Upper lobe of right lung (tissue), 1 donor: ENCODE measurements around the gene C1orf21. TPM values are rescaled to one million over a fixed set of nuclear protein-coding genes. Genes with fewer than 3 reads are reported as not detected.
A peak's percentile ranks its signal among the peaks of the same experiment; 100 is the strongest.

ENCODE experiments used
- ATAC-seq: fragments of 200-7000 bp; cut with Tn5 transposase; one replicate; pipeline ENCODE4 v1.9.1; 2020; ENCODE audit warnings: mild to moderate bottlenecking, moderate library complexity
- DNase-seq: peaks from one replicate; pipeline ENCODE4 v3.0.0-alpha.2; 2020
- H3K27ac ChIP-seq: fragments of 200-600 bp; one replicate; pipeline ENCODE4 v1.8.0; 2022
- H3K27me3 ChIP-seq: fragments of 200-600 bp; one replicate; pipeline ENCODE4 v1.8.0; 2022; ENCODE audit warnings: mild to moderate bottlenecking
- H3K36me3 ChIP-seq: fragments of 200-600 bp; one replicate; pipeline ENCODE4 v1.8.0; 2022
- H3K4me1 ChIP-seq: fragments of 200-600 bp; one replicate; pipeline ENCODE4 v1.8.0; 2022
- H3K4me3 ChIP-seq: fragments of 200-600 bp; one replicate; pipeline ENCODE4 v1.8.0; 2022; ENCODE audit warnings: mild to moderate bottlenecking
- H3K9me3 ChIP-seq: fragments of 200-600 bp; one replicate; pipeline ENCODE4 v1.8.0; 2022
- CTCF ChIP-seq: fragments of 200-600 bp; IDR thresholded peaks from one replicate; pipeline ENCODE4 v1.8.0; 2022; ENCODE audit warnings: antibody characterized with exemption
- intact Hi-C: fragments of 100-400 bp; cut with DNase I; formaldehyde crosslinking; loops from one replicate; pipeline ENCODE4 v1.11.0; 2022
- total RNA-seq: library from RNA; stranded (reverse); fragmentation: NEBNext Ultra II Directional; extraction: Animal tissue kit (Norgen Biotek cat#: 25700); gene quantifications from one replicate; pipeline ENCODE4 v1.2.1, GENCODE V29; 2021
- donor health status: DM: no; HTN: yes; CAD: no; lungs with severe emphysema.

The C1orf21 gene
- total RNA-seq, 1 donor from 2014 or later = 78.8 TPM

- no peak for DNase-seq
- no peak overlapping the region for H3K27ac ChIP-seq
- H3K4me3 ChIP-seq = no peak overlapping the region
- no peak for ATAC-seq
- TF ChIP-seq CTCF = no peak
- intact Hi-C loops = no loop called here
- H3K36me3 ChIP-seq = no peaks in the 10 kb centered on the region
- no peaks in the 10 kb centered on the region for H3K27me3 ChIP-seq
- H3K4me1 ChIP-seq = peaks cover 12% of the 10 kb centered on the region
- no peaks in the 10 kb centered on the region for H3K9me3 ChIP-seq
Measured at GRCh38 chr1:184627007-184627341, 240.1 kb downstream of the C1orf21 start.

DNA sequence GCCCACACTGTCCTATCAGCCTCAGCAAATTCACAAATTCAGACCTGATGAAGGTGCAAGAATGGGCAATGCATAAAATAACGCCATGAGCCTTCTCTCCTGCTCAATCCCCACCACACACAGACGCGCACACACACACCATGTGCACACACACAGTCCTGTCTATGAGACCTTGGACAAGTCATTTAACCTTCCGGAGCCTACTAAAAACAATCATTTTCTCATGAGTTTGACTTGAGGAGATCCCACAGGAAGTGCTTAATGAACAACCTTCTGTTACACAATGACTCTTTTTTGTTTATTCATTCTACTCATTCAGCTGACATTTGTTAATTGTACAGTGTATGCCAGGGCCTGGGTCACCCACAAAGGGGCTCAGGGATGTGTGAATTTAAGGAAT is 242.4 kb downstream of the C1orf21 start:
- Histone ChIP-seq H3K36me3 (no peaks in the 10 kb centered on the region), H3K4me1 (peaks cover 12% of the 10 kb centered on the region), H3K27me3 (no peaks in the 10 kb centered on the region), H3K9me3 (no peaks in the 10 kb centered on the region), H3K4me3 (no peak overlapping the region), H3K27ac (peak overlapping the region; percentile 75)
- no peak for TF ChIP-seq CTCF
- intact Hi-C loops = no loop called here
- DNase-seq = no peak
- no peak for ATAC-seq

DNA sequence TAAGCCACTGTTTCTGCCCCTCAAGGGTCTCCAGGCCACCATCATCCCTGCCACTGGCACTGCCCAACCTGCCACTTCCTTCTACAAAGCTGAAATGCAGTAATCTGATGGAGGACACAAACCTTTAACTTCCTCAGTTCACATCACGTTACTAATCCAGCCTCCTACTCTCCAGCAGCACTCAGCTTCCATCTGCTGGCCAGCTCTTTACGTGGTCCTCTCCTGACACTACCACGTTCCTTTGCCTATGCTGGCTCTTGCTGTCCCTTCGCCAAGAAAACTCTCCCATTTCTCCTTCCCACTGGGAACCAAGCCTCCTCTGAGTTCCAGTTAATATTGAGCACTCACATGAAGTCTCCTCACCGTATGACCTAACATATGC is 243.8 kb downstream of the C1orf21 start:
- Histone ChIP-seq H3K4me3 (no peak overlapping the region), H3K9me3 (no peaks in the 10 kb centered on the region), H3K27me3 (no peaks in the 10 kb centered on the region), H3K36me3 (no peaks in the 10 kb centered on the region), H3K27ac (peak overlapping the region; percentile 49), H3K4me1 (peaks cover 12% of the 10 kb centered on the region)
- DNase-seq = no peak
- TF ChIP-seq CTCF = no peak
- no peak for ATAC-seq
- intact Hi-C loops = no loop called here

GRCh38 chr1:184632415-184633175 is 245.8 kb downstream of the C1orf21 start:
- peak; percentile 77 for DNase-seq
- TF ChIP-seq CTCF = no peak
- ATAC-seq = peak; percentile 86
- Histone ChIP-seq H3K36me3 (no peaks in the 10 kb centered on the region), H3K27me3 (no peaks in the 10 kb centered on the region), H3K27ac (peak overlapping the region; percentile 47), H3K4me1 (peaks cover 12% of the 10 kb centered on the region), H3K4me3 (no peak overlapping the region), H3K9me3 (no peaks in the 10 kb centered on the region)
- intact Hi-C loops = no loop called here

GRCh38 chr1:184633785-184634184 is 247.0 kb downstream of the C1orf21 start:
- intact Hi-C loops = no loop called here
- H3K27ac ChIP-seq = peak overlapping the region; percentile 47

More at GRCh38 chr1:184633785-184634184, 247.0 kb downstream of the C1orf21 start:
- H3K36me3 ChIP-seq = no peaks in the 10 kb centered on the region
- ATAC-seq = peak; percentile 77
- H3K4me1 ChIP-seq = peaks cover 12% of the 10 kb centered on the region
- no peaks in the 10 kb centered on the region for H3K9me3 ChIP-seq
- TF ChIP-seq CTCF = no peak
- no peaks in the 10 kb centered on the region for H3K27me3 ChIP-seq
- DNase-seq = peak; percentile 75
- no peak overlapping the region for H3K4me3 ChIP-seq
